GM19238 (cell line): ENCODE results near the gene GSC2.

Experiments used
- DNase-seq: peaks from one replicate; pipeline ENCODE4 v3.0.0; 2011; ENCODE audit warnings: low spot score; ENCODE audit not compliant: insufficient read length

Gene GSC2

DNA sequence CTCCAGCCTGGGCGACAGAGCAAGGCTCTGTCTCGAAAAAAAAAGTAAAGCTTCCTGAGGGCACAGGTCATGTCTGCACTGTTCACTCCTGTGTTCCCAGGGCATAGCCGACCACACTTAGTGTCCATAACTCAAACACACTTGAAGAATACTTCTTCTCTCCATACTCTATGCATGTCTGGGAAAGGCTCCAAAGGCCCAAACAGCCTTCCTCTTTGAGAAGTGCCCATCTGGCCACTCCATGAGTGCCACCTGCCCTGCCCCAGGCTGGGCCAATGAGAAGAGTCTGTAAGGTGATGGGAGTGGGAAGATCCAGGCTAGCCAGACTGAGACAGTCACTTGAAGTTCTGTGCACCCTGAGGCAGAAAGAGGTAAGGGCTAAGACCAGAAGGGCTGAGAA lies 52.6 kb downstream of the GSC2 start:
- no peak for DNase-seq
